BE2C (cell line): ENCODE results near the gene TLN1.
A peak's percentile ranks its signal among the peaks of the same experiment; 100 is the strongest.

ENCODE experiments used
- DNase-seq: peaks from one replicate; pipeline ENCODE4 v3.0.0-alpha.2; 2020
- H3K27me3 ChIP-seq: fragments of 250-450 bp; sonication (Bioruptor Pico); 2 replicates; pipeline ENCODE4 v1.5.1; 2020; ENCODE audit warnings: mild to moderate bottlenecking
- H3K36me3 ChIP-seq: fragments of 250-450 bp; sonication (Bioruptor Pico); 2 replicates; pipeline ENCODE4 v1.5.1; 2020; ENCODE audit warnings: mild to moderate bottlenecking
- H3K4me1 ChIP-seq: fragments of 250-450 bp; sonication (Bioruptor Pico); 2 replicates; pipeline ENCODE4 v1.5.1; 2020
- H3K4me3 ChIP-seq: 2 replicates; pipeline ENCODE4 v1.5.1; 2011; ENCODE audit warnings: low read depth, low read length
- H3K9me3 ChIP-seq: fragments of 250-450 bp; sonication (Bioruptor Pico); 2 replicates; pipeline ENCODE4 v1.5.1; 2020
- CTCF ChIP-seq: IDR thresholded peaks from 2 replicates; pipeline ENCODE4 v1.5.1; 2012; ENCODE audit warnings: mild to moderate bottlenecking, low read depth, low read length

Gene TLN1

GRCh38 chr9:35659340-35659739 is 72.7 kb downstream of the TLN1 start:
- Histone ChIP-seq H3K9me3 (no peaks in the 10 kb centered on the region), H3K36me3 (peaks cover 4% of the 10 kb centered on the region), H3K27me3 (no peaks in the 10 kb centered on the region), H3K4me3 (peak overlapping the region; percentile 72), H3K4me1 (0 out of 2 replicates have a peak, but pooled peaks cover 3% of the 10 kb centered on the region)
- TF ChIP-seq CTCF: no peak
- DNase-seq: no peak

DNA sequence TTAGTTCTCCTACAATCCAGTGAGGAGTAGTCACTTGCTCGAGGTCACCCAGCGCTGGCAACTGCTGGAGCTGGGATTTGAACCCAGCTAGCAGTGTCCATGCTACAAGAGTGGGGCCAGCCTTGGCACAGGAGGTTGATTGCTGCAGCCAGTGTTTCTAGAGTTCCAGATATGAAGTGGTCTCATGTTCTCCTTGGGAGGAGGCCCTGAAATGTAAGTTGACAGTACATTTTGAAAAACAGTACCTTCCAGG is 73.1 kb downstream of the TLN1 start:
- TF ChIP-seq CTCF: no peak
- H3K9me3 ChIP-seq: no peaks in the 10 kb centered on the region
- H3K27me3 ChIP-seq: no peaks in the 10 kb centered on the region
- H3K4me3 ChIP-seq: peak overlapping the region; percentile 72
- H3K4me1 ChIP-seq: 0 out of 2 replicates have a peak, but pooled peaks cover 3% of the 10 kb centered on the region
- H3K36me3 ChIP-seq: peaks cover 4% of the 10 kb centered on the region
- peak; percentile 33 for DNase-seq

DNA sequence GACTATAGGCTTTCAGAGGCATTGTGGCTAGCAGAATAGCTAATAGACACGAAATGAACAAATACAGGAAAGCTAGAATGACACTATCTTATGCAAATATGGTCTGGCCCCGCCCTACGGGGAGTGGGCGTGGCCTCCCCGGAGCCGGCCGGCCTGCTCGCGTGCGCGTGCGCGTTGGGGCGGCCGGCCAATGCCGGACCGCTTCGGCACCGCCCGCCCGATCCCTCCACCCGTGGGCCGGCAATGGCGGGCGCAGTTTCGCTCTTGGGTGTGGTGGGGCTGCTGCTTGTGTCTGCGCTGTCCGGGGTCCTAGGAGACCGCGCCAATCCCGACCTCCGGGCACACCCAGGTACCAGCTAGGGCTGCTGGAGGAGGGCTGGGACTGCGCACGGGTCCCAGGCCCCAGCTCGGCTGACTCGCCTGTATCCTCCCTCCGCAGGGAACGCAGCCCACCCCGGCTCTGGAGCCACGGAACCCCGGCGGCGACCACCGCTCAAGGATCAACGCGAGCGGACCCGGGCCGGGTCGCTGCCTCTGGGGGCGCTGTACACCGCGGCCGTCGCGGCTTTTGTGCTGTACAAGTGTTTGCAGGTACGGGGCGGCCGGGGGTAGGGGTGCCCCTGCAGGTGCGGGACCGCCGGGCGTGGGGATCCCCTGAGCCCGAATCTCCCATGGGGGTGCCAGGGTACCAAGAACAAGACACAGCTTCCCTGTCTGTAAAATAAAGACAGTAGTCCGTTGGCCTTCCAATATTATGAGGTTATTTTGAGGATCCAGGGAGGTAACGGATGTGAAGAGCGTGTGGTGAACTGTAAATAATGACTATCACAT is 73.6 kb downstream of the TLN1 start, which contains the start of gene CCDC107:
TSS of gene CCDC107 (plus strand) at position 156 of the 831 bp plus-strand sequence. CDS start at position 244, 88 bp downstream.
- peak; percentile 92 for DNase-seq
- Histone ChIP-seq H3K4me1 (0 out of 2 replicates have a peak, but pooled peaks cover 3% of the 10 kb centered on the region), H3K4me3 (peak within 1 kb of the TSS; percentile 72), H3K36me3 (peaks cover 4% of the 10 kb centered on the region), H3K27me3 (no peaks in the 10 kb centered on the region), H3K9me3 (no peaks in the 10 kb centered on the region)
- TF ChIP-seq CTCF: peak; percentile 49

DNA sequence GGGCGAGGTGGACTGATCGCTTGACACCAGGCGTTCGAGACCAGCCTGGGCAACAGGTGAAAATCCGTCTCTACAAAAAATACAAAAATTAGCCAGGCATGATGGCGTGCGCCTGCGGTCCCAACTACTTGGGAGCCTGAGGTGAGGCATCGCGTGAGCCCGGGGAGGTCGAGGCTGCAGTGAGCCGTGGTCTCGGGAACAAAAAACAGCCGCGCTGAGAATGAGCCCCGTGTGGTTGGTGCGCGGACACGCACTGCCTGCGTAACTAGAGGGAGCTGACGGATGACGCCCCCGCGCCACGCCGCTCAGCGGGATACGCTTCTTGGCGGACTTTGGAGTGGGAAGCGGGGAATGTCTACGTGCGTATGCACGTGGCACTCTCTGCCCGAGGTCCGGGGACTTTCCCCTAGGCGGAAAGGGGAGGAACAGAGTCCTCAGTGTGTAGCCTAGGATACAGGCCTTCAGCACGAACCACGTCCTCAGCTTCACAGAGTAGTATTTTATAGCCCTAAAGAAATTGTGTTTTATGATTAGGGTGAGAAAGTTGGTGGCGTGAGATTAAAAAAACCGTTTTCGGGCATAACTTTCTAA is 74.4 kb downstream of the TLN1 start, which contains the start of gene RMRP:
TSS of gene RMRP (minus strand) at position 474 of the 591 bp plus-strand sequence.
- H3K4me1 ChIP-seq: 0 out of 2 replicates have a peak, but pooled peaks cover 3% of the 10 kb centered on the region
- peak within 1 kb of the TSS; percentile 72 for H3K4me3 ChIP-seq
- no peak for TF ChIP-seq CTCF
- peaks cover 4% of the 10 kb centered on the region for H3K36me3 ChIP-seq
- peak; percentile 98 for DNase-seq
- no peaks in the 10 kb centered on the region for H3K9me3 ChIP-seq
- no peaks in the 10 kb centered on the region for H3K27me3 ChIP-seq

DNA sequence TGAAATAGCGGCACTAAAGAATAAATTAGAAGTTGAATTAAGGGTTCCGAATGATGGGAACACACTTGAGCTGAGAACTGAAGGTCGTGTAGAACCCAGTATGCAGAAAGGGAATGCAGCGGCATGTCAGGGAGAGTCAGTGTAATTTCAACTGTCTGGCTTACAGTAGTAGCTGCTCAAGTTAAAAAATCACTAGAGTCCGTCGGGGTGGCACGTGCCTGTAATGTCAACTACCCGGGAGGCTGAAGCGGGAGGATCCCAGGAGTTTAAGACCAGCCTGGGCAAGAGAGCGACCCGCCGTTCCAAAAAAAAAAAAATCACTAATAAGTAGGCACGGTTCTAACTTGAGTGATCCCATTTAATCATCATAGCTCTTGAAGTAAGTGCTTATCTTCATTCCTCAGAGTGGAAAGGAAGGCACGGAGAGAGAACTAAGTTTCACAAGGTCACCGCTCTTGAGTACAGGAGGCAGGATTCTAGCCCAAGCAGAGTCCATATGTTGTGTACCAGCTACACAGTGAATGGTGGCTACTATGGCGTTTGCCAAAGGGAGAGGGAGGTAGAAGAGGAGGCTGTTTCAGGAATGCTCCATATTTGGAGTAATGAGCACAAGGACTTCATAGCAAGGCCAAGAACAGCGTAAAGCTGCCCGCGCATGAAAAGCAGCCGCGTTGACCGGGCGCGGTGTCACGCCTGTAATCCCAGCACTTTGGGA is 75.0 kb downstream of the TLN1 start:
- Histone ChIP-seq H3K9me3 (no peaks in the 10 kb centered on the region), H3K36me3 (peaks cover 4% of the 10 kb centered on the region), H3K27me3 (no peaks in the 10 kb centered on the region), H3K4me3 (peak overlapping the region; percentile 72), H3K4me1 (0 out of 2 replicates have a peak, but pooled peaks cover 3% of the 10 kb centered on the region)
- TF ChIP-seq CTCF: no peak
- DNase-seq: no peak
